WTC11 (cell line): ENCODE measurements around the gene PLXNC1. TPM values are rescaled to one million over a fixed set of nuclear protein-coding genes. Genes with fewer than 3 reads are reported as not detected.

Experiments
- ATAC-seq: fragments of 200-7000 bp; cut with Tn5 transposase; 2 replicates; pipeline ENCODE4 v1.10.0; 2021; ENCODE audit warnings: mild to moderate bottlenecking, moderate library complexity
- CTCF ChIA-PET: fragments of 300-600 bp; sonication (Branson Sonifier 250); formaldehyde crosslinking; loops from one replicate; lab custom pipeline; 2021; ENCODE audit warnings: antibody characterized with exemption; lab: Charles Lee
- POLR2A ChIA-PET: fragments of 350-600 bp; sonication (Branson Sonifier 250); formaldehyde crosslinking; loops from one replicate; lab custom pipeline; 2021; ENCODE audit warnings: antibody characterized with exemption; lab: Charles Lee
- DNase-seq: peaks from one replicate; pipeline ENCODE4 v3.0.0; 2021; ENCODE audit warnings: low spot score
- H3K27ac Mint-ChIP-seq: 2 replicates; pipeline ENCODE4 v1.8.0; 2021; ENCODE audit warnings: mixed read lengths
- H3K27me3 Mint-ChIP-seq: 2 replicates; pipeline ENCODE4 v1.8.0; 2021; ENCODE audit warnings: low read depth, mild to moderate bottlenecking, moderate library complexity, mixed read lengths
- H3K36me3 Mint-ChIP-seq: 2 replicates; pipeline ENCODE4 v1.8.0; 2021; ENCODE audit warnings: mixed read lengths
- H3K4me1 Mint-ChIP-seq: 2 replicates; pipeline ENCODE4 v1.8.0; 2022; ENCODE audit warnings: mixed read lengths
- H3K4me3 Mint-ChIP-seq: 2 replicates; pipeline ENCODE4 v1.8.0; 2021; ENCODE audit warnings: mild to moderate bottlenecking, moderate library complexity, mixed read lengths
- H3K9me3 Mint-ChIP-seq: 2 replicates; pipeline ENCODE4 v1.8.0; 2021; ENCODE audit warnings: mixed read lengths
- ATF2 ChIP-seq: sonication (generic); formaldehyde crosslinking; IDR thresholded peaks from 2 replicates; pipeline ENCODE4 v1.8.1; 2022; ENCODE audit warnings: low read depth, missing genetic modification reagents, borderline replicate concordance
- CREB1 ChIP-seq: sonication (generic); formaldehyde crosslinking; IDR thresholded peaks from 2 replicates; pipeline ENCODE4 v1.8.0; 2023; ENCODE audit warnings: mild to moderate bottlenecking, missing genetic modification reagents
- FOXP4 ChIP-seq: sonication (generic); formaldehyde crosslinking; IDR thresholded peaks from 2 replicates; pipeline ENCODE4 v1.8.0; 2022; ENCODE audit warnings: mild to moderate bottlenecking, missing genetic modification reagents
- IRF2 ChIP-seq: sonication (generic); formaldehyde crosslinking; IDR thresholded peaks from 2 replicates; pipeline ENCODE4 v1.8.0; 2022; ENCODE audit warnings: low read depth, missing genetic modification reagents, borderline replicate concordance
- NR3C1 ChIP-seq: sonication (generic); formaldehyde crosslinking; conservative IDR thresholded peaks from 2 replicates; pipeline ENCODE4 v1.8.1; 2023; ENCODE audit warnings: low read depth, mild to moderate bottlenecking, missing genetic modification reagents
- OVOL2 ChIP-seq: fragments of 250-450 bp; sonication (Bioruptor Pico); IDR thresholded peaks from 2 replicates; pipeline ENCODE4 v1.9.0; 2021; ENCODE audit warnings: mild to moderate bottlenecking, borderline replicate concordance
- TCF7 ChIP-seq: sonication (generic); formaldehyde crosslinking; IDR thresholded peaks from 2 replicates; pipeline ENCODE4 v1.8.0; 2022; ENCODE audit warnings: mild to moderate bottlenecking, low read depth, missing genetic modification reagents, moderate library complexity
- TEAD4 ChIP-seq: sonication (generic); formaldehyde crosslinking; IDR thresholded peaks from 2 replicates; pipeline ENCODE4 v1.8.0; 2022; ENCODE audit warnings: mild to moderate bottlenecking, missing genetic modification reagents
- USF1 ChIP-seq: sonication (generic); formaldehyde crosslinking; IDR thresholded peaks from 2 replicates; pipeline ENCODE4 v1.8.0; 2022; ENCODE audit warnings: mild to moderate bottlenecking, missing genetic modification reagents
- ZNF219 ChIP-seq: sonication (generic); formaldehyde crosslinking; IDR thresholded peaks from 2 replicates; pipeline ENCODE4 v1.8.0; 2023; ENCODE audit warnings: missing genetic modification reagents, mild to moderate bottlenecking, borderline replicate concordance
- ZNF281 ChIP-seq: sonication (generic); formaldehyde crosslinking; IDR thresholded peaks from 2 replicates; pipeline ENCODE4 v1.8.0; 2023; ENCODE audit warnings: mild to moderate bottlenecking, missing genetic modification reagents
- ZNF532 ChIP-seq: fragments of 250-450 bp; sonication (Bioruptor Pico); IDR thresholded peaks from 2 replicates; pipeline ENCODE4 v1.9.0; 2021; ENCODE audit warnings: mild to moderate bottlenecking, borderline replicate concordance
- total RNA-seq: library from RNA; stranded (reverse); gene quantifications from 3 replicates; pipeline ENCODE4 v1.2.3, GENCODE V29; 2021
- TF ChIP-seq, protein P1 (sequence below): fragments of 250-450 bp; sonication (Bioruptor Pico); IDR thresholded peaks from 2 replicates; pipeline ENCODE4 v1.9.0; 2021; ENCODE audit warnings: mild to moderate bottlenecking
- TF ChIP-seq, protein P2 (sequence below): sonication (generic); formaldehyde crosslinking; conservative IDR thresholded peaks from 2 replicates; pipeline ENCODE4 v1.8.1; 2023; ENCODE audit warnings: mild to moderate bottlenecking, low read depth, missing genetic modification reagents, moderate library complexity
- TF ChIP-seq, protein P3 (sequence below): fragments of 250-450 bp; sonication (Bioruptor Pico); IDR thresholded peaks from 2 replicates; pipeline ENCODE4 v2.1.2; 2022; ENCODE audit warnings: mild to moderate bottlenecking, moderate library complexity

The PLXNC1 gene
- total RNA-seq, 1 experiment from 2014 or later = 3.1 TPM

- TF ChIP-seq, protein P1, sequence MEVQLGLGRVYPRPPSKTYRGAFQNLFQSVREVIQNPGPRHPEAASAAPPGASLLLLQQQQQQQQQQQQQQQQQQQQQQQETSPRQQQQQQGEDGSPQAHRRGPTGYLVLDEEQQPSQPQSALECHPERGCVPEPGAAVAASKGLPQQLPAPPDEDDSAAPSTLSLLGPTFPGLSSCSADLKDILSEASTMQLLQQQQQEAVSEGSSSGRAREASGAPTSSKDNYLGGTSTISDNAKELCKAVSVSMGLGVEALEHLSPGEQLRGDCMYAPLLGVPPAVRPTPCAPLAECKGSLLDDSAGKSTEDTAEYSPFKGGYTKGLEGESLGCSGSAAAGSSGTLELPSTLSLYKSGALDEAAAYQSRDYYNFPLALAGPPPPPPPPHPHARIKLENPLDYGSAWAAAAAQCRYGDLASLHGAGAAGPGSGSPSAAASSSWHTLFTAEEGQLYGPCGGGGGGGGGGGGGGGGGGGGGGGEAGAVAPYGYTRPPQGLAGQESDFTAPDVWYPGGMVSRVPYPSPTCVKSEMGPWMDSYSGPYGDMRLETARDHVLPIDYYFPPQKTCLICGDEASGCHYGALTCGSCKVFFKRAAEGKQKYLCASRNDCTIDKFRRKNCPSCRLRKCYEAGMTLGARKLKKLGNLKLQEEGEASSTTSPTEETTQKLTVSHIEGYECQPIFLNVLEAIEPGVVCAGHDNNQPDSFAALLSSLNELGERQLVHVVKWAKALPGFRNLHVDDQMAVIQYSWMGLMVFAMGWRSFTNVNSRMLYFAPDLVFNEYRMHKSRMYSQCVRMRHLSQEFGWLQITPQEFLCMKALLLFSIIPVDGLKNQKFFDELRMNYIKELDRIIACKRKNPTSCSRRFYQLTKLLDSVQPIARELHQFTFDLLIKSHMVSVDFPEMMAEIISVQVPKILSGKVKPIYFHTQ (CRISPR knock-in tag) = no peak
These were observed 59.7 kb downstream of the PLXNC1 start (continued) for GRCh38 chr12:94207849-94208621.

GRCh38 chr12:94208622-94208966 is 60.2 kb downstream of the PLXNC1 start:
- Mint-ChIP-seq H3K4me1 (peaks cover 26% of the 10 kb centered on the region), H3K36me3 (0 out of 2 replicates have a peak, but pooled peaks cover 3% of the 10 kb centered on the region), H3K27me3 (no peaks in the 10 kb centered on the region), H3K9me3 (peaks cover 4% of the 10 kb centered on the region), H3K27ac (no peak overlapping the region), H3K4me3 (no peak overlapping the region)
- ChIA-PET POLR2A (no interaction called here), CTCF (interaction anchor here (1.4 kb wide), 1 partner anchor 10 kb away, joined by 5 read pairs; no protein-coding TSS in a partner anchor)
- DNase-seq (no peak), ATAC-seq (no peak)
- TF ChIP-seq TEAD4 (CRISPR knock-in tag) = no peak
- no peak for TF ChIP-seq ZNF219 (CRISPR knock-in tag)
- no peak for TF ChIP-seq IRF2
- TF ChIP-seq ZNF532 = no peak
- TF ChIP-seq, protein P2, sequence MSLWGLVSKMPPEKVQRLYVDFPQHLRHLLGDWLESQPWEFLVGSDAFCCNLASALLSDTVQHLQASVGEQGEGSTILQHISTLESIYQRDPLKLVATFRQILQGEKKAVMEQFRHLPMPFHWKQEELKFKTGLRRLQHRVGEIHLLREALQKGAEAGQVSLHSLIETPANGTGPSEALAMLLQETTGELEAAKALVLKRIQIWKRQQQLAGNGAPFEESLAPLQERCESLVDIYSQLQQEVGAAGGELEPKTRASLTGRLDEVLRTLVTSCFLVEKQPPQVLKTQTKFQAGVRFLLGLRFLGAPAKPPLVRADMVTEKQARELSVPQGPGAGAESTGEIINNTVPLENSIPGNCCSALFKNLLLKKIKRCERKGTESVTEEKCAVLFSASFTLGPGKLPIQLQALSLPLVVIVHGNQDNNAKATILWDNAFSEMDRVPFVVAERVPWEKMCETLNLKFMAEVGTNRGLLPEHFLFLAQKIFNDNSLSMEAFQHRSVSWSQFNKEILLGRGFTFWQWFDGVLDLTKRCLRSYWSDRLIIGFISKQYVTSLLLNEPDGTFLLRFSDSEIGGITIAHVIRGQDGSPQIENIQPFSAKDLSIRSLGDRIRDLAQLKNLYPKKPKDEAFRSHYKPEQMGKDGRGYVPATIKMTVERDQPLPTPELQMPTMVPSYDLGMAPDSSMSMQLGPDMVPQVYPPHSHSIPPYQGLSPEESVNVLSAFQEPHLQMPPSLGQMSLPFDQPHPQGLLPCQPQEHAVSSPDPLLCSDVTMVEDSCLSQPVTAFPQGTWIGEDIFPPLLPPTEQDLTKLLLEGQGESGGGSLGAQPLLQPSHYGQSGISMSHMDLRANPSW = no peak
- TF ChIP-seq, protein P3, sequence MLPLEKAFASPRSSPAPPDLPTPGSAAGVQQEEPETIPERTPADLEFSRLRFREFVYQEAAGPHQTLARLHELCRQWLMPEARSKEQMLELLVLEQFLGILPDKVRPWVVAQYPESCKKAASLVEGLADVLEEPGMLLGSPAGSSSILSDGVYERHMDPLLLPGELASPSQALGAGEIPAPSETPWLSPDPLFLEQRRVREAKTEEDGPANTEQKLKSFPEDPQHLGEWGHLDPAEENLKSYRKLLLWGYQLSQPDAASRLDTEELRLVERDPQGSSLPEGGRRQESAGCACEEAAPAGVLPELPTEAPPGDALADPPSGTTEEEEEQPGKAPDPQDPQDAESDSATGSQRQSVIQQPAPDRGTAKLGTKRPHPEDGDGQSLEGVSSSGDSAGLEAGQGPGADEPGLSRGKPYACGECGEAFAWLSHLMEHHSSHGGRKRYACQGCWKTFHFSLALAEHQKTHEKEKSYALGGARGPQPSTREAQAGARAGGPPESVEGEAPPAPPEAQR (CRISPR knock-in tag) = no peak
- no peak for TF ChIP-seq FOXP4 (CRISPR knock-in tag)
- TF ChIP-seq USF1 (CRISPR knock-in tag) = no peak
- no peak for TF ChIP-seq ZNF281 (CRISPR knock-in tag)
- TF ChIP-seq ATF2 = no peak
- TF ChIP-seq TCF7 (CRISPR knock-in tag) = no peak
- no peak for TF ChIP-seq NR3C1 (CRISPR knock-in tag)
- TF ChIP-seq OVOL2 (CRISPR knock-in tag) = no peak
- TF ChIP-seq CREB1 (CRISPR knock-in tag) = no peak
